ENCODE results near the gene RAB3IP.

Gene RAB3IP

GRCh38 chr12:69821456-69822159 is 82.9 kb downstream of the RAB3IP start:
- Mint-ChIP-seq H3K27ac (peak overlapping the region; percentile 66 to 89 (median 85)), H3K27me3 (ENCODE audit: low read depth) (no peaks in the 10 kb centered on the region), H3K4me1 (peaks cover 21% of the 10 kb centered on the region), H3K4me3 (no peak overlapping the region), H3K9me3 (no peaks in the 10 kb centered on the region), H3K36me3 (ENCODE audit: low read depth) (no peaks in the 10 kb centered on the region)
- TF ChIP-seq CTCF (IDR thresholded peaks at IDR 0.05; ENCODE audit: unreplicated experiment in 3 of 3) = no peak

- Mint-ChIP-seq H3K4me3 (no peak overlapping the region), H3K27ac (peak overlapping the region; percentile 66 to 89 (median 85)), H3K27me3 (ENCODE audit: low read depth) (no peaks in the 10 kb centered on the region), H3K4me1 (peaks cover 21% of the 10 kb centered on the region), H3K36me3 (ENCODE audit: low read depth) (no peaks in the 10 kb centered on the region), H3K9me3 (no peaks in the 10 kb centered on the region)
- no peak for TF ChIP-seq CTCF (IDR thresholded peaks at IDR 0.05; ENCODE audit: unreplicated experiment in 3 of 3)
Observed at GRCh38 chr12:69822201-69822860, 83.7 kb downstream of the RAB3IP start.

GRCh38 chr12:69824028-69824427 is 85.4 kb downstream of the RAB3IP start:
- no peak for TF ChIP-seq CTCF (IDR thresholded peaks at IDR 0.05; ENCODE audit: unreplicated experiment in 3 of 3)
- Mint-ChIP-seq H3K4me3 (no peak overlapping the region), H3K27me3 (ENCODE audit: low read depth) (no peaks in the 10 kb centered on the region), H3K9me3 (no peaks in the 10 kb centered on the region), H3K36me3 (ENCODE audit: low read depth) (no peaks in the 10 kb centered on the region), H3K4me1 (peaks cover 22% of the 10 kb centered on the region), H3K27ac (no peak overlapping the region)

- peaks cover 25% of the 10 kb centered on the region for H3K4me1 Mint-ChIP-seq
- H3K27me3 Mint-ChIP-seq (ENCODE audit: low read depth) = no peaks in the 10 kb centered on the region
- H3K36me3 Mint-ChIP-seq (ENCODE audit: low read depth) = no peaks in the 10 kb centered on the region
- no peak within 1 kb of the TSS for H3K4me3 Mint-ChIP-seq
- no peaks in the 10 kb centered on the region for H3K9me3 Mint-ChIP-seq
- no peak within 1 kb of the TSS for H3K27ac Mint-ChIP-seq
- TF ChIP-seq CTCF (IDR thresholded peaks at IDR 0.05; ENCODE audit: unreplicated experiment in 3 of 3) = no peak
Observed at GRCh38 chr12:69824966-69825560, 86.4 kb downstream of the RAB3IP start, which contains the start of gene MYRFL. MYRFL (plus strand) TSS chr12:69825227; CDS start chr12:69825518, 291 bp downstream.

GRCh38 chr12:69828897-69829296 is 90.2 kb downstream of the RAB3IP start:
- H3K27ac Mint-ChIP-seq = no peak overlapping the region
- no peak for TF ChIP-seq CTCF (IDR thresholded peaks at IDR 0.05; ENCODE audit: unreplicated experiment in 3 of 3)
- H3K9me3 Mint-ChIP-seq = no peaks in the 10 kb centered on the region
- peaks cover 4% of the 10 kb centered on the region for H3K27me3 Mint-ChIP-seq (ENCODE audit: low read depth)
- H3K36me3 Mint-ChIP-seq (ENCODE audit: low read depth) = no peaks in the 10 kb centered on the region
- peaks cover 23% of the 10 kb centered on the region for H3K4me1 Mint-ChIP-seq
- no peak overlapping the region for H3K4me3 Mint-ChIP-seq

Measured in nephron (organoid).